Measurements from ENCODE around the gene RAMACL.

DNA sequence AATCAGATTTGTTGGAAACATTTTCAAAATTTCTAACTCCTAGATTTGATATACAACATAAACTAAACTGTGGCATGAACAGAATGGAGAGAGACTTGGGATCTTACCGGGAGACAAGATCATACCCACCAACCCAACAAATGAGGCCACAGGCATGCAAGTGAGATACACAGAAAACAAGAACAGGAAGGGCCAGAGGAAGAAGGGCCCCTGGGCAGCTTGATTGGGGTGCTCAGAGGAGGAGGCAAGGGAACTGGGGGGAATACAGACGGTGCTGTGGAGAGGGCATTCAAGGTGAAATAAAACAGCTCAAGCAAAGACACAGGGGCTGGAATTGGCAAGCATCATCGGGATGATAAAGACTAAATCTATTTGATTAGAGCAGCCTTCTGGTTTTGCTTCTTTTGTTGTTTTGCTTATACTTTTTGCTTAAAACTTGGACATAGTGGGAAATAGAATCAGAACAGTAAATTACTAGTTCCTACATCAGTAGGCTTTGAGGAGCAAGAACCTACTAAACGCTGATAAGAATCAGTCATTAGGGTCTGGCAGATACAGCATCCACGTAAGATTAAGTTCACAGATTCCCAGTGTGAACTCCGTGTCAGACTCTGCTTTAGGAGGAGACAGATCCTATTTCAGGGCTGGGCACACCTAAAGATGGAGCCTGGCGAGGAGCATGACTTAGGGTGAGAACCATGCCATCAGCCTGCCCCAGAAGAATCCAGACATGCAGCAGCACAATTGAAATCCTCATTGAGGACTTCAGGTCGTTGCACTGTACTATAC is 3.5 kb upstream of the RAMACL start:
- TF ChIP-seq MYNN (CRISPR knock-in tag; IDR thresholded peaks at IDR 0.05; ENCODE audit: low read depth) = no peak
- TF ChIP-seq RBM22 (optimal IDR thresholded peaks at IDR 0.05; ENCODE audit: low read length) = no peak
- no peak for TF ChIP-seq BHLHE40 (IDR thresholded peaks at IDR 0.05; ENCODE audit: low read length)
- TF ChIP-seq PRPF4 (IDR thresholded peaks at IDR 0.05; ENCODE audit: low read depth, low read length, poor library complexity, severe bottlenecking) = no peak
- TF ChIP-seq ZNF891 (CRISPR knock-in tag; IDR thresholded peaks at IDR 0.05) = no peak

All from HepG2 (cell line).